H1 (cell line): ENCODE data around the gene GPC6. TPM values are rescaled to one million over a fixed set of nuclear protein-coding genes. Genes with fewer than 3 reads are reported as not detected.

Source experiments
- ASH2L ChIP-seq: fragments of 200-600, 300-600 bp; sonication (generic); IDR thresholded peaks from one replicate; pipeline ENCODE4 v1.7.1; 2017; ENCODE audit warnings: low read length
- CHD2 ChIP-seq: IDR thresholded peaks from 2 replicates; pipeline ENCODE4 v1.6.1; 2012; ENCODE audit warnings: low read length, improper control_type of control experiment
- EGR1 ChIP-seq: IDR thresholded peaks from 2 replicates; pipeline ENCODE4 v1.6.1; 2011; ENCODE audit warnings: low read depth, low read length, borderline replicate concordance
- EP300 ChIP-seq, 2 experiments: IDR thresholded peaks; 1 replicate in 1 of 2; 2 replicates in 1 of 2; pipeline ENCODE4 v1.6.1; 2011 to 2012; ENCODE audit warnings: low read depth in 2 of 2, low read length in 2 of 2, mild to moderate bottlenecking in 2 of 2, borderline replicate concordance in 1 of 2, inconsistent platforms in 1 of 2, moderate library complexity in 1 of 2
- RFX5 ChIP-seq: IDR thresholded peaks from 2 replicates; pipeline ENCODE4 v1.6.1; 2011; ENCODE audit warnings: low read depth, low read length, improper control_type of control experiment, borderline replicate concordance
- SAP30 ChIP-seq: fragments of 300-600 bp; sonication (generic); IDR thresholded peaks from 2 replicates; pipeline ENCODE4 v1.7.1; 2012; ENCODE audit warnings: low read length, moderate library complexity, mild to moderate bottlenecking, inconsistent platforms; ENCODE audit not compliant: insufficient read depth, insufficient replicate concordance
- YY1 ChIP-seq: IDR thresholded peaks from 2 replicates; pipeline ENCODE4 v1.6.1; 2011; ENCODE audit warnings: low read depth, mild to moderate bottlenecking, low read length
- polyA plus RNA-seq, 7 experiments: library from polyadenylated mRNA; depleted of rRNA in 3 of 7; stranded (reverse) in 5 of 7; unstranded in 2 of 7; fragments of >200 nt in 5 of 7; fragments of 200-250 nt in 2 of 7; gene quantifications; 1 replicate in 5 of 7; 2 replicates in 1 of 7; 4 replicates in 1 of 7; pipeline versions ENCODE4 v1.2.1 to v1.2.3, GENCODE V29; 2011 to 2013; ENCODE audit warnings: missing spikeins in 2 of 7, mixed read lengths in 2 of 7
- total RNA-seq: library from RNA; stranded (reverse); fragmentation: NEBNext Ultra II Directional; extraction: Animal tissue kit (Norgen Biotek cat#: 25700); gene quantifications from 2 replicates; pipeline ENCODE4 v1.2.1, GENCODE V29; 2021
- TF ChIP-seq, protein P1 (sequence below): IDR thresholded peaks from 2 replicates; pipeline ENCODE4 v1.6.1; 2012; ENCODE audit warnings: inconsistent platforms

Gene GPC6
- total and polyA plus RNA-seq, 2 of the 8 experiments (the other 6 are each of a cell fraction or from before 2014, with no cell fraction given): 5.4 to 12.0 TPM

- TF ChIP-seq ASH2L: peak; percentile 53
- TF ChIP-seq EP300 (IDR thresholded peaks at IDR 0.05; ENCODE audit: borderline replicate concordance in 1 of 2, low read depth in 2 of 2, low read length in 2 of 2): no peak
- TF ChIP-seq CHD2: 0 out of 2 replicates have a peak, but pooled peaks have one; percentile 16
- no peak for TF ChIP-seq YY1
- TF ChIP-seq RFX5: 0 out of 2 replicates have a peak, but pooled peaks have one; percentile 29
- 0 out of 2 replicates have a peak, but pooled peaks have one; percentile 55 for TF ChIP-seq EGR1
- TF ChIP-seq, protein P1, sequence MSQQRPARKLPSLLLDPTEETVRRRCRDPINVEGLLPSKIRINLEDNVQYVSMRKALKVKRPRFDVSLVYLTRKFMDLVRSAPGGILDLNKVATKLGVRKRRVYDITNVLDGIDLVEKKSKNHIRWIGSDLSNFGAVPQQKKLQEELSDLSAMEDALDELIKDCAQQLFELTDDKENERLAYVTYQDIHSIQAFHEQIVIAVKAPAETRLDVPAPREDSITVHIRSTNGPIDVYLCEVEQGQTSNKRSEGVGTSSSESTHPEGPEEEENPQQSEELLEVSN: peak; percentile 55
- TF ChIP-seq SAP30: no peak
Measured at GRCh38 chr13:93226623-93227279, at the start of gene GPC6 (continued).
